ENCODE data around the gene CLDN5.

The CLDN5 gene

DNA sequence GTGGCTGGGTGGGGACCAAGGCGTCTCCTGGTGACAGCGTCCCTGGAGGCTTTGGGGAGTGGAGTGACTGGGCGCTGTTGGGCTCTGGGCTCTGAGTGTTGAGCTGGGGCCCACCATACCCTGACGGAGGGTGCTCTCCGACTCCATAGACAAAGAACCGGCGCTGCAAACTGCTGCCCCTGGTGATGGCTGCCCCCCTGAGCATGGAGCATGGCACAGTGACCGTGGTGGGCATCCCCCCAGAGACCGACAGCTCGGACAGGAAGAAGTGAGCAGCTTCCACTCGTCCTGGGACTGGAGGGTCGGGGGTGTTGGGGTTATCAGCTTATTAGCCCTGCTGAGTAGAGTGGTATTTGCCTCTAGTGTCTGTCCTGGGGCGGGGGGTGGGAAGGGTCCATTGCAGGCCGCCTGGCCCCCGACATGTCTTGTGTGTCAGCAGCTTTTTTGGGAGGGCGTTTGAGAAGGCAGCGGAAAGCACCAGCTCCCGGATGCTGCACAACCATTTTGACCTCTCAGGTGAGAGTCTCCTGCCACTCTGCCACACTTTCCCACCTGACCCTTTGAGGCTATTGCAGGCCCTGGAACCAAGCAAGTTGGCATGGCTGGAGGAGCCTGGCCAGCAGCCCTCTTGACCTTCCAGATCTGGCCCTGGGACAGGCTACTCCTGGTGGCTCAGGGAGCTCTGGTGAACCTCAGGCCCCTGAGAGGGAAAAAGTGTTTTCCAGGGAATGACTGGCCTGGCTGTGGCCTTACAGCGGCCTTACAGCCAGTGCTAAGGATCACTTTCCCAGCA lies 7.6 kb downstream of the CLDN5 start:
- POLR2A ChIA-PET: no interaction called here
- Histone ChIP-seq H3K36me3 (ENCODE audit: control insufficient read depth in 2 of 2, insufficient read depth in 1 of 2, low read length in 2 of 2) (peaks cover 13 to 97% of the 10 kb centered on the region in 2 experiments), H3K27ac (ENCODE audit: extremely low read depth, low read depth, low read length) (no peak overlapping the region), H3K4me1 (ENCODE audit: control insufficient read depth, insufficient read depth, low read length) (no peaks in the 10 kb centered on the region), H3K9me3 (ENCODE audit: control insufficient read depth, insufficient read depth, low read depth, low read length) (no peaks in the 10 kb centered on the region), H3K4me3 (ENCODE audit: low read depth, low read length) (no peak overlapping the region)
- CTCF ChIA-PET: interaction anchor here (0.6 to 0.9 kb wide), 3 partner anchors 14 to 116 kb away, joined by 3 to 8 read pairs (median 4); partner anchors contain the start of gene CDC45
- TF ChIP-seq, protein P1, sequence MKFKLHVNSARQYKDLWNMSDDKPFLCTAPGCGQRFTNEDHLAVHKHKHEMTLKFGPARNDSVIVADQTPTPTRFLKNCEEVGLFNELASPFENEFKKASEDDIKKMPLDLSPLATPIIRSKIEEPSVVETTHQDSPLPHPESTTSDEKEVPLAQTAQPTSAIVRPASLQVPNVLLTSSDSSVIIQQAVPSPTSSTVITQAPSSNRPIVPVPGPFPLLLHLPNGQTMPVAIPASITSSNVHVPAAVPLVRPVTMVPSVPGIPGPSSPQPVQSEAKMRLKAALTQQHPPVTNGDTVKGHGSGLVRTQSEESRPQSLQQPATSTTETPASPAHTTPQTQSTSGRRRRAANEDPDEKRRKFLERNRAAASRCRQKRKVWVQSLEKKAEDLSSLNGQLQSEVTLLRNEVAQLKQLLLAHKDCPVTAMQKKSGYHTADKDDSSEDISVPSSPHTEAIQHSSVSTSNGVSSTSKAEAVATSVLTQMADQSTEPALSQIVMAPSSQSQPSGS (tag by site-specific recombination; IDR thresholded peaks at IDR 0.05; ENCODE audit: low read depth): no peak
- TF ChIP-seq, protein P2, sequence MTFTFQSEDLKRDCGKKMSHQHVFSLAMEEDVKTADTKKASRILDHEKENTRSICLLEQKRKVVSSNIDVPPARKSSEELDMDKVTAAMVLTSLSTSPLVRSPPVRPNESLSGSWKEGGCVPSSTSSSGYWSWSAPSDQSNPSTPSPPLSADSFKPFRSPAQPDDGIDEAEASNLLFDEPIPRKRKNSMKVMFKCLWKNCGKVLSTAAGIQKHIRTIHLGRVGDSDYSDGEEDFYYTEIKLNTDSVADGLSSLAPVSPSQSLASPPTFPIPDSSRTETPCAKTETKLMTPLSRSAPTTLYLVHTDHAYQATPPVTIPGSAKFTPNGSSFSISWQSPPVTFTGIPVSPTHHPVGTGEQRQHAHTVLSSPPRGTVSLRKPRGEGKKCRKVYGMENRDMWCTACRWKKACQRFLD (tag by site-specific recombination; IDR thresholded peaks at IDR 0.05): no peak
- no peak for TF ChIP-seq ZNF292 (tag by site-specific recombination; IDR thresholded peaks at IDR 0.05; ENCODE audit: borderline replicate concordance, low read depth)
- no peak for TF ChIP-seq ZNF37A (tag by site-specific recombination; IDR thresholded peaks at IDR 0.05)
- TF ChIP-seq ZNF548 (tag by site-specific recombination; IDR thresholded peaks at IDR 0.05): no peak
- TF ChIP-seq ZNF571 (tag by site-specific recombination; IDR thresholded peaks at IDR 0.05): no peak
- TF ChIP-seq OSR2 (tag by site-specific recombination; IDR thresholded peaks at IDR 0.05): no peak
- TF ChIP-seq SP7 (tag by site-specific recombination; IDR thresholded peaks at IDR 0.05): no peak
- TF ChIP-seq ZNF138 (tag by site-specific recombination; IDR thresholded peaks at IDR 0.05; ENCODE audit: borderline replicate concordance): no peak

DNA sequence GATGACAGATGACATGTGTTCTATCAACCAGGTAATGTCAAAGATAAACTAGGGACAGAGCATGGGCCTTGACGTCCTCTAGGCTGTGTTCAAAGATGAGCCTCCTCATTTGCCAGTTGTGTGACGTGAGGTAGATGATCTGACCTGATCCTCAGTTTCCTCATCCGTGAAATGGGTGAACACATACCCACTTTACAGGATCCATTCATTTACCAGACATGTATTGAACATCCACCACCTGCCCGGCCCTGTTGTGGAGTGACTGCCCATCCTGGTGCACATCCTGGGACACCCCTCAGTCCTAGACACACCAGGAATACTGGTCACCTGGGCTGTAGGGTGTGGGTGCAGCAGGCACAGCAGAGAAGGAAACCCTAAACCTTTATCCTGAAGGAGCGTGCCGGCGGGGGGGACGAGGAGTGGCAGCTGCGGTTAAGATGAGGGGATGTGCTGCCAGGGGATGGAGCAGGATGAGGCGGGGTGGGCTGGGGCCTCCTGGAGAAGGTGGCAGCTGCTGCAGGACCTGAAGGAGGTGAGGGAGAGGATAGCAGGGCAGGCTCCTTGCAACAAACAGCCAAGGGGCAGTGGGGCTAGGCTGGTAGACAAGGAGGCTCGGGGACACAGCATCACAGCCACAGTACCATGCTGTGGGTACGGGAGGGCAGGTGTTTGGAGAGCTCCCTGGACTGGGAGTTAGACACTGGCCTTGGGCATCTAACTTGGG lies 8.4 kb downstream of the CLDN5 start:
- ChIA-PET POLR2A (no interaction called here), CTCF (interaction anchor here (0.6 to 0.9 kb wide), 2 partner anchors 13 to 116 kb away, joined by 4 to 8 read pairs; no protein-coding TSS in a partner anchor)
- H3K4me1 ChIP-seq (ENCODE audit: control insufficient read depth, insufficient read depth, low read length): no peaks in the 10 kb centered on the region
- H3K36me3 ChIP-seq (ENCODE audit: control insufficient read depth in 2 of 2, insufficient read depth in 1 of 2, low read length in 2 of 2): peaks cover 13 to 98% of the 10 kb centered on the region in 2 experiments
- H3K4me3 ChIP-seq (ENCODE audit: low read depth, low read length): no peak overlapping the region
- TF ChIP-seq MYNN (tag by site-specific recombination; IDR thresholded peaks at IDR 0.05; ENCODE audit: borderline replicate concordance) (no peak), OSR2 (tag by site-specific recombination; IDR thresholded peaks at IDR 0.05) (no peak), OVOL3 (tag by site-specific recombination; IDR thresholded peaks at IDR 0.05) (no peak), ZNF530 (tag by site-specific recombination; IDR thresholded peaks at IDR 0.05; ENCODE audit: low read depth) (no peak), IKZF3 (tag by site-specific recombination; IDR thresholded peaks at IDR 0.05) (no peak), TRIM28 (IDR thresholded peaks at IDR 0.05; ENCODE audit: borderline replicate concordance, low read length) (no peak), ZNF555 (tag by site-specific recombination; conservative IDR thresholded peaks at IDR 0.05) (no peak), ZNF433 (tag by site-specific recombination; IDR thresholded peaks at IDR 0.05; ENCODE audit: low read depth) (no peak), EGR2 (tag by site-specific recombination; IDR thresholded peaks at IDR 0.05; ENCODE audit: low read depth) (no peak), PRDM1 (tag by site-specific recombination; IDR thresholded peaks at IDR 0.05) (no peak)
- TF ChIP-seq, protein P3, sequence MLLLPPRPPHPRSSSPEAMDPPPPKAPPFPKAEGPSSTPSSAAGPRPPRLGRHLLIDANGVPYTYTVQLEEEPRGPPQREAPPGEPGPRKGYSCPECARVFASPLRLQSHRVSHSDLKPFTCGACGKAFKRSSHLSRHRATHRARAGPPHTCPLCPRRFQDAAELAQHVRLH (tag by site-specific recombination; IDR thresholded peaks at IDR 0.05): no peak
- TF ChIP-seq, protein P4, sequence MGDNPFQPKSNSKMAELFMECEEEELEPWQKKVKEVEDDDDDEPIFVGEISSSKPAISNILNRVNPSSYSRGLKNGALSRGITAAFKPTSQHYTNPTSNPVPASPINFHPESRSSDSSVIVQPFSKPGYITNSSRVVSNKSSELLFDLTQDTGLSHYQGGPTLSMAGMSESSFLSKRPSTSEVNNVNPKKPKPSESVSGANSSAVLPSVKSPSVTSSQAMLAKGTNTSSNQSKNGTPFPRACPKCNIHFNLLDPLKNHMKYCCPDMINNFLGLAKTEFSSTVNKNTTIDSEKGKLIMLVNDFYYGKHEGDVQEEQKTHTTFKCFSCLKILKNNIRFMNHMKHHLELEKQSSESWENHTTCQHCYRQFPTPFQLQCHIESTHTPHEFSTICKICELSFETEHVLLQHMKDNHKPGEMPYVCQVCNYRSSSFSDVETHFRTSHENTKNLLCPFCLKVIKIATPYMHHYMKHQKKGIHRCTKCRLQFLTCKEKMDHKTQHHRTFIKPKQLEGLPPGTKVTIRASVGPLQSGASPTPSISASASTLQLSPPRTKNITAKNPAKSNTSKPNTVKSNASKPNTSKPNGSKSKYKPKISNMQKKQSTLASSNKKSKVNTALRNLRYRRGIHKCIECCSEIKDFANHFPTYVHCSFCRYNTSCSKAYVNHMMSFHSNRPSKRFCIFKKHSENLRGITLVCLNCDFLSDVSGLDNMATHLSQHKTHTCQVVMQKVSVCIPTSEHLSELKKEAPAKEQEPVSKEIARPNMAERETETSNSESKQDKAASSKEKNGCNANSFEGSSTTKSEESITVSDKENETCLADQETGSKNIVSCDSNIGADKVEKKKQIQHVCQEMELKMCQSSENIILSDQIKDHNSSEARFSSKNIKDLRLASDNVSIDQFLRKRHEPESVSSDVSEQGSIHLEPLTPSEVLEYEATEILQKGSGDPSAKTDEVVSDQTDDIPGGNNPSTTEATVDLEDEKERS (tag by site-specific recombination; IDR thresholded peaks at IDR 0.05): no peak
- TF ChIP-seq, protein P5, sequence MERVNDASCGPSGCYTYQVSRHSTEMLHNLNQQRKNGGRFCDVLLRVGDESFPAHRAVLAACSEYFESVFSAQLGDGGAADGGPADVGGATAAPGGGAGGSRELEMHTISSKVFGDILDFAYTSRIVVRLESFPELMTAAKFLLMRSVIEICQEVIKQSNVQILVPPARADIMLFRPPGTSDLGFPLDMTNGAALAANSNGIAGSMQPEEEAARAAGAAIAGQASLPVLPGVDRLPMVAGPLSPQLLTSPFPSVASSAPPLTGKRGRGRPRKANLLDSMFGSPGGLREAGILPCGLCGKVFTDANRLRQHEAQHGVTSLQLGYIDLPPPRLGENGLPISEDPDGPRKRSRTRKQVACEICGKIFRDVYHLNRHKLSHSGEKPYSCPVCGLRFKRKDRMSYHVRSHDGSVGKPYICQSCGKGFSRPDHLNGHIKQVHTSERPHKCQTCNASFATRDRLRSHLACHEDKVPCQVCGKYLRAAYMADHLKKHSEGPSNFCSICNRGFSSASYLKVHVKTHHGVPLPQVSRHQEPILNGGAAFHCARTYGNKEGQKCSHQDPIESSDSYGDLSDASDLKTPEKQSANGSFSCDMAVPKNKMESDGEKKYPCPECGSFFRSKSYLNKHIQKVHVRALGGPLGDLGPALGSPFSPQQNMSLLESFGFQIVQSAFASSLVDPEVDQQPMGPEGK (tag by site-specific recombination; IDR thresholded peaks at IDR 0.05): no peak
- no peak overlapping the region for H3K27ac ChIP-seq (ENCODE audit: extremely low read depth, low read depth, low read length)
- H3K9me3 ChIP-seq (ENCODE audit: control insufficient read depth, insufficient read depth, low read depth, low read length): no peaks in the 10 kb centered on the region
